Astrocyte of the spinal cord (primary cell): ENCODE data around the gene ZNF621.
"Not testable (repeated sequence)": the region's sequence is repeated elsewhere in the genome, so short reads cannot be mapped to it uniquely, and the experiment has no call there.

ENCODE experiments used
- DNase-seq: peaks from one replicate; pipeline ENCODE4 v3.0.0; 2011; ENCODE audit warnings: low read depth, low spot score
- H3K4me3 ChIP-seq: 2 replicates; pipeline ENCODE4 v1.5.1; 2011; ENCODE audit warnings: low read depth, mild to moderate bottlenecking, low read length, moderate library complexity
- CTCF ChIP-seq: IDR thresholded peaks from 2 replicates; pipeline ENCODE4 v1.5.1; 2012; ENCODE audit warnings: low read depth, mild to moderate bottlenecking, low read length, inconsistent platforms
- in situ Hi-C: cut with HindIII; loops from 2 replicates; pipeline ENCODE4 v1.10.0; 2017; ENCODE audit warnings: low sequenced_read_pairs

ZNF621 gene

GRCh38 chr3:40532252-40532651 lies 7.5 kb downstream of the ZNF621 start:
- DNase-seq: no peak
- in situ Hi-C loops: no loop called here
- TF ChIP-seq CTCF: no peak
- H3K4me3 ChIP-seq: no peak overlapping the region

GRCh38 chr3:40534283-40534682 lies 9.5 kb downstream of the ZNF621 start:
- H3K4me3 ChIP-seq: no peak overlapping the region
- TF ChIP-seq CTCF: no peak
- no peak for DNase-seq
- in situ Hi-C loops: no loop called here

- no peak for TF ChIP-seq CTCF
- H3K4me3 ChIP-seq: no peak overlapping the region
- in situ Hi-C loops: no loop called here
- DNase-seq: peak; percentile 68
Measured at GRCh38 chr3:40546816-40547215, 22.1 kb downstream of the ZNF621 start.

- in situ Hi-C loops: no loop called here
- DNase-seq: no peak
- no peak overlapping the region for H3K4me3 ChIP-seq
- TF ChIP-seq CTCF: no peak
Measured at GRCh38 chr3:40550167-40550566, 25.4 kb downstream of the ZNF621 start.

- no peak overlapping the region for H3K4me3 ChIP-seq
- in situ Hi-C loops: no loop called here
- no peak for DNase-seq
- no peak for TF ChIP-seq CTCF
Measured at GRCh38 chr3:40557575-40558161, 32.9 kb downstream of the ZNF621 start.

GRCh38 chr3:40562482-40562881 lies 37.7 kb downstream of the ZNF621 start:
- in situ Hi-C loops: not testable (repeated sequence)

GRCh38 chr3:40565629-40566028 lies 40.9 kb downstream of the ZNF621 start:
- in situ Hi-C loops, H3K4me3 ChIP-seq, DNase-seq: not testable (repeated sequence)

More at GRCh38 chr3:40562482-40562881, 37.7 kb downstream of the ZNF621 start:
- not testable (repeated sequence) for DNase-seq, H3K4me3 ChIP-seq

GRCh38 chr3:40566694-40567093 lies 41.9 kb downstream of the ZNF621 start:
- DNase-seq: no peak
- in situ Hi-C loops: no loop called here
- TF ChIP-seq CTCF: no peak
- no peak overlapping the region for H3K4me3 ChIP-seq
